Measurements from ENCODE around the gene MYH15.
"Not testable (repeated sequence)": the region's sequence is repeated elsewhere in the genome, so short reads cannot be mapped to it uniquely, and the experiment has no call there.

MYH15 gene

GRCh38 chr3:108388136-108389132 lies 122.0 kb downstream of the MYH15 start:
- no peak for FAIRE-seq
- no peak for DNase-seq (ENCODE audit: insufficient read length, low spot score)
- TF ChIP-seq POLR2A (IDR thresholded peaks at IDR 0.05; ENCODE audit: low read depth, low read length): no peak

- FAIRE-seq (no peak), DNase-seq (ENCODE audit: insufficient read length, low spot score) (no peak)
- no peak for TF ChIP-seq POLR2A (IDR thresholded peaks at IDR 0.05; ENCODE audit: low read depth, low read length)
Observed at GRCh38 chr3:108387063-108387462, 123.3 kb downstream of the MYH15 start.

GRCh38 chr3:108383306-108383705 lies 127.1 kb downstream of the MYH15 start:
- DNase-seq (ENCODE audit: insufficient read length, low spot score): no peak
- FAIRE-seq: no peak
- no peak for TF ChIP-seq POLR2A (IDR thresholded peaks at IDR 0.05; ENCODE audit: low read depth, low read length)

GRCh38 chr3:108381529-108382140 lies 128.8 kb downstream of the MYH15 start:
- DNase-seq (ENCODE audit: insufficient read length, low spot score) (no peak), FAIRE-seq (no peak)
- no peak for TF ChIP-seq POLR2A (IDR thresholded peaks at IDR 0.05; ENCODE audit: low read depth, low read length)

GRCh38 chr3:108380128-108380795 lies 130.1 kb downstream of the MYH15 start:
- no peak for TF ChIP-seq POLR2A (IDR thresholded peaks at IDR 0.05; ENCODE audit: low read depth, low read length)
- FAIRE-seq: no peak
- no peak for DNase-seq (ENCODE audit: insufficient read length, low spot score)

- DNase-seq (ENCODE audit: insufficient read length, low spot score); FAIRE-seq: not testable (repeated sequence)
Observed at GRCh38 chr3:108378952-108379342, 131.4 kb downstream of the MYH15 start.

GRCh38 chr3:108378153-108378951 lies 132.0 kb downstream of the MYH15 start:
- TF ChIP-seq POLR2A (IDR thresholded peaks at IDR 0.05; ENCODE audit: low read depth, low read length): no peak
- DNase-seq (ENCODE audit: insufficient read length, low spot score) (no peak), FAIRE-seq (no peak)

- no peak for TF ChIP-seq POLR2A (IDR thresholded peaks at IDR 0.05; ENCODE audit: low read depth, low read length)
- FAIRE-seq (no peak), DNase-seq (ENCODE audit: insufficient read length, low spot score) (no peak)
Observed at GRCh38 chr3:108377384-108377783, 133.0 kb downstream of the MYH15 start.

- no peak for FAIRE-seq
- no peak for DNase-seq (ENCODE audit: insufficient read length, low spot score)
Observed at GRCh38 chr3:108376026-108376425, 134.4 kb downstream of the MYH15 start.

GRCh38 chr3:108359011-108359410 lies 151.4 kb downstream of the MYH15 start:
- no peak for TF ChIP-seq POLR2A (IDR thresholded peaks at IDR 0.05; ENCODE audit: low read depth, low read length)
- DNase-seq (ENCODE audit: insufficient read length, low spot score) (no peak), FAIRE-seq (no peak)

More at GRCh38 chr3:108376026-108376425, 134.4 kb downstream of the MYH15 start:
- TF ChIP-seq POLR2A (IDR thresholded peaks at IDR 0.05; ENCODE audit: low read depth, low read length): no peak

- no peak for DNase-seq (ENCODE audit: insufficient read length, low spot score)
- no peak for TF ChIP-seq POLR2A (IDR thresholded peaks at IDR 0.05; ENCODE audit: low read depth, low read length)
- FAIRE-seq: no peak
Observed at GRCh38 chr3:108357042-108357441, 153.4 kb downstream of the MYH15 start.

GRCh38 chr3:108354562-108354961 lies 155.8 kb downstream of the MYH15 start:
- no peak for TF ChIP-seq POLR2A (IDR thresholded peaks at IDR 0.05; ENCODE audit: low read depth, low read length)
- FAIRE-seq (no peak), DNase-seq (ENCODE audit: insufficient read length, low spot score) (no peak)

GRCh38 chr3:108352176-108352575 lies 158.2 kb downstream of the MYH15 start:
- FAIRE-seq (no peak), DNase-seq (ENCODE audit: insufficient read length, low spot score) (no peak)
- no peak for TF ChIP-seq POLR2A (IDR thresholded peaks at IDR 0.05; ENCODE audit: low read depth, low read length)

Measured in H54 (cell line).